Measurements from ENCODE around the gene LIPT1. TPM values are rescaled to one million over a fixed set of nuclear protein-coding genes. Genes with fewer than 3 reads are reported as not detected.

Gene LIPT1
- total and polyA plus RNA-seq, 2 of the 8 experiments (the other 6 are each of a cell fraction or from before 2014, with no cell fraction given) = 6.1 to 10.9 TPM

- TF ChIP-seq CTCF (IDR thresholded peaks at IDR 0.05; ENCODE audit: control extremely low read depth in 1 of 3, insufficient read depth in 1 of 3, low read depth in 1 of 3, low read length in 3 of 3) (no peak), SRF (IDR thresholded peaks at IDR 0.05; ENCODE audit: low read depth, low read length) (0 out of 2 replicates have a peak, but pooled peaks have one; percentile 42), SUZ12 (IDR thresholded peaks at IDR 0.05; ENCODE audit: low read length) (no peak), CBX5 (IDR thresholded peaks at IDR 0.05; ENCODE audit: low read depth, low read length) (no peak), JUND (IDR thresholded peaks at IDR 0.05; ENCODE audit: low read length) (peak; percentile 23; the same call in 1 of the 2 replicates), PHF8 (conservative IDR thresholded peaks at IDR 0.05; ENCODE audit: low read depth, low read length) (peak; percentile 77), POLR2AphosphoS5 (IDR thresholded peaks at IDR 0.05; ENCODE audit: low read depth, low read length) (peak; percentile 95), KDM5A (IDR thresholded peaks at IDR 0.05; ENCODE audit: low read length) (no peak; the same call in 1 of the 2 replicates), CBX8 (IDR thresholded peaks at IDR 0.05; ENCODE audit: borderline replicate concordance, low read depth, low read length) (no peak), ZNF274 (IDR thresholded peaks at IDR 0.05; ENCODE audit: borderline replicate concordance, extremely low read depth, low read length) (no peak), CTBP2 (IDR thresholded peaks at IDR 0.05; ENCODE audit: borderline replicate concordance, insufficient read depth, insufficient read length, low read length) (peak; percentile 25), SP4 (IDR thresholded peaks at IDR 0.05; ENCODE audit: low read length) (no peak; the same call in 1 of the 2 replicates), TAF1 (IDR thresholded peaks at IDR 0.05; ENCODE audit: low read depth, low read length) (peak; percentile 99), SAP30 (IDR thresholded peaks at IDR 0.05; ENCODE audit: insufficient read depth, insufficient replicate concordance, low read length) (peak; percentile 89), YY1 (IDR thresholded peaks at IDR 0.05; ENCODE audit: low read depth, low read length) (peak; percentile 80; the same call in 1 of the 2 replicates), JUN (IDR thresholded peaks at IDR 0.05; ENCODE audit: low read depth, low read length) (no peak), ATF3 (IDR thresholded peaks at IDR 0.05; ENCODE audit: insufficient read depth, low read depth, low read length) (peak; percentile 68), RXRA (IDR thresholded peaks at IDR 0.05; ENCODE audit: insufficient read depth, low read depth, low read length) (no peak), MAFK (IDR thresholded peaks at IDR 0.05; ENCODE audit: low read depth, low read length) (no peak), E2F6 (IDR thresholded peaks at IDR 0.05) (peak; percentile 94)
Observed at GRCh38 chr2:99180755-99181623, 26.2 kb downstream of the LIPT1 start, which contains the start of the genes MITD1 and MRPL30 (continued).
